ENCODE measurements around the gene REEP2.

DNA sequence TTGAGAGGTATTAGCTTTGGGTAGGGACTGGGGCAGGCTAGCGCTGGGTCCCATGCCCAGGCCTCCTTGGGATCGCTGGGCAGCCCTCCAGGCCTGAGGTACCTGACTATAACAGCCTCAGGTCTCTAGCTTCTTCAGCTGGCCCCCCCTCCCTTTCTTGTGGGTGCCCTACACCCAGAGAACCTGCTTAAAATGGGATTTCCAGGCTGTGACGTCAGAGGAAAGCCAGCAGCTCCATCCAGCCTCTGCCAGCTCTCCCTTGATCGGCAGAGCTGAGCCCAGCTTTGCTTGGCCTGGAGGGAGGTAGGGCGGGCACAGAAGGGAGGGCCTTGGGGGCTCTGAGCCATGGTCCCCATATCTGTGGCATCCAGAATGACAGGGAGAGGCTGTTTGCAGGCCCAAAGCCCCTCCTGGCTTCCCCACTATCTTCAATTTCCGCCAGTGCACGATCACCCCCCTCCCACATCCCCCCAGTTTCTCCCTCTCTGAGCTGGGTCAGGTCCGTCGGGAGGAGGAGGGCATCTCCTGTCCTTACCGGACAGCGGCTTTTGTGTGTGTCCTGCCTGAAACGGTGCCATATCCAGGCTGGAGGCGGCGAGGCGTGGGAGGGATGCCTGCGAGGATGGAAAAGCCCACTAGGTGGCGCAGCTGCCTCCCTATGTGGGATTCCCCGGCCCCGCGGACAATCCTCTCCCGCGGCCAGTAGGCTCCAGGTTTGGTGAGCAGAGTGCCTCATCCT lies 10.8 kb downstream of the REEP2 start:
- TF ChIP-seq, protein P1, sequence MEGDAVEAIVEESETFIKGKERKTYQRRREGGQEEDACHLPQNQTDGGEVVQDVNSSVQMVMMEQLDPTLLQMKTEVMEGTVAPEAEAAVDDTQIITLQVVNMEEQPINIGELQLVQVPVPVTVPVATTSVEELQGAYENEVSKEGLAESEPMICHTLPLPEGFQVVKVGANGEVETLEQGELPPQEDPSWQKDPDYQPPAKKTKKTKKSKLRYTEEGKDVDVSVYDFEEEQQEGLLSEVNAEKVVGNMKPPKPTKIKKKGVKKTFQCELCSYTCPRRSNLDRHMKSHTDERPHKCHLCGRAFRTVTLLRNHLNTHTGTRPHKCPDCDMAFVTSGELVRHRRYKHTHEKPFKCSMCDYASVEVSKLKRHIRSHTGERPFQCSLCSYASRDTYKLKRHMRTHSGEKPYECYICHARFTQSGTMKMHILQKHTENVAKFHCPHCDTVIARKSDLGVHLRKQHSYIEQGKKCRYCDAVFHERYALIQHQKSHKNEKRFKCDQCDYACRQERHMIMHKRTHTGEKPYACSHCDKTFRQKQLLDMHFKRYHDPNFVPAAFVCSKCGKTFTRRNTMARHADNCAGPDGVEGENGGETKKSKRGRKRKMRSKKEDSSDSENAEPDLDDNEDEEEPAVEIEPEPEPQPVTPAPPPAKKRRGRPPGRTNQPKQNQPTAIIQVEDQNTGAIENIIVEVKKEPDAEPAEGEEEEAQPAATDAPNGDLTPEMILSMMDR (IDR thresholded peaks at IDR 0.05) = peak; percentile 90 to 97 (median 96)
- TF ChIP-seq EP300 (IDR thresholded peaks at IDR 0.05) (no peak), POLR2A (IDR thresholded peaks at IDR 0.05) (no peak)
